Mammary epithelial cell (primary cell): ENCODE data around the gene TRIM47.

Experiments used
- CTCF ChIP-seq, 2 donors: IDR thresholded peaks in 1 of 2; conservative IDR thresholded peaks in 1 of 2; 2 replicates each; pipeline ENCODE4 v1.5.1; 2011 to 2012; ENCODE audit warnings: inconsistent platforms in 2 of 2, low read length in 2 of 2, mild to moderate bottlenecking in 2 of 2, control low read depth in 1 of 2, low read depth in 1 of 2; ENCODE audit not compliant: insufficient read depth in 1 of 2; ENCODE audit errors: extremely low read depth in 1 of 2
- EZH2 ChIP-seq: IDR thresholded peaks from 2 replicates; pipeline ENCODE4 v1.6.1; 2012; ENCODE audit warnings: low read length, inconsistent platforms, borderline replicate concordance

- peak; percentile 2 to 31 for TF ChIP-seq CTCF (conservative IDR thresholded peaks at IDR 0.05 in 1 of 2, IDR thresholded peaks at IDR 0.05 in 1 of 2; ENCODE audit: extremely low read depth in 1 of 2, insufficient read depth in 1 of 2, low read depth in 1 of 2, low read length in 2 of 2)
- TF ChIP-seq EZH2: no peak
These were observed 2.0 kb downstream of the TRIM47 start for GRCh38 chr17:75876190-75876937.
